GM21529 (cell line): ENCODE data around the gene DCX.

Experiments used
- ATAC-seq: cut with Tn5 transposase; IDR thresholded peaks from one replicate; pipeline ENCODE4 v1.9.1; 2021; ENCODE audit not compliant: unreplicated experiment

The DCX gene

GRCh38 chrX:111411983-111412382 is at the start of gene DCX:
Gene DCX (minus strand): TSS chrX:111412192. CDS start chrX:111410398, 1,794 bp downstream.
- ATAC-seq = no peak

- ATAC-seq = no peak
Observed at GRCh38 chrX:111460607-111461006, 48.6 kb upstream of the DCX start.

- ATAC-seq = peak; percentile 78
Observed at GRCh38 chrX:111447298-111447697, 35.3 kb upstream of the DCX start.

- ATAC-seq = peak; percentile 64
Observed at GRCh38 chrX:111445485-111445884, 33.5 kb upstream of the DCX start.

- no peak for ATAC-seq
Observed at GRCh38 chrX:111444881-111445280, 32.9 kb upstream of the DCX start.

DNA sequence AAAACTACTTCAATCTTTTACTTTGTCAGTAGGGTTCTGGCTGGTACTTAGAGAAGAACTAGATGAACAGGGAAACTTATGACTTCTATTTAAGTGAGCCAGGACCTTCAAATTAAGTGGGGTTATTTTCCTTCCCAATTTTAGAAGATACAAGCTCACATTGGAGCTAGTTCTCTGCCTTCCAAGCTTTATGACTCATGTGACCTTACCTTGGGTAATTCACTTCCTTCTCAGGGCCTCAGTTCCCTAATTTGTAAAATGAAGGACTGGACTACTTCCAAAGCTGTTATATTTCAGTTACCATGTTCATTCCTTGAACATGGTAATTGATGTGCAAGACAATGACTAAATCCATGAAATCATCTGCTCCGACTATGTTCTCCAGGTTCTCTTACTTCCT is 32.0 kb upstream of the DCX start:
- ATAC-seq = no peak

GRCh38 chrX:111442791-111443190 is 30.8 kb upstream of the DCX start:
- no peak for ATAC-seq

DNA sequence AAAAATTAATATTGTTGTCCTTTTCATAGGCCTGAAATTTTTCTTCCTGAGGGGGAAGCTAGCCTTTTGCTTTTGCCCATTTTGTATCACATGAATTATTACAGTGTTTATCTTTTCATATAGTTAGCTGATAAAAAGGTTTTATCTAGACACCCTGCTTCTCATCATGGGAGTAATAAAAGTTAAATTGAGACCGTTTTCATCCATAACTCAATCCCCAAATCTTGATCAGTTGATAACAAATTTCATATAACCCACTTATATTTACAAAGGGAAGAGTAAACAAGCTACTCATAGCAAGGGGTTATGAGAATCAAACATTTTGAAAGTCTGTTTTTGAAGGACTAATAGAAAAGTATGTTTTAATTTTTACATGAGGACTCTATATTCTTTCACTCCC is 23.5 kb upstream of the DCX start:
- ATAC-seq = no peak

DNA sequence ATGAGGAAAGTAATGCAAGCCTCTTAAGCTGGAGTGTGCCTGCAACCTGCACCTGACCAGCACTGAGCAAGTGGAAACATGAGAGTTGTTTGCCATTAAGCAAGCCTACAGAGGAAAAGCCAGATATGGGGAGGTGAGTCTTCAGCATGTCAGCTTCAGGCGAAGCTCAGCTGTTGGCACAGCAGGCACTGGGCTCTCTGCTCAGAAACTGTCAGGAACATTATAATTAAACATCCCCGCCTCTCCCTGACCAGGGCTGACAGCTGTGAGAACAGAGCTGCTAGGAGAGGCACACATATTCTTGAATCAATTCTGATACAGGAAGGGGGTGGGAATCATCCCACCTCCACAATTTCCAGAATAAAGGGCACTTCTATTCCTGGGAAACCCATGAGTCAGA is 19.0 kb upstream of the DCX start:
- ATAC-seq = no peak

GRCh38 chrX:111411557-111411956 is 435 bp downstream of the DCX start:
- ATAC-seq = no peak

DNA sequence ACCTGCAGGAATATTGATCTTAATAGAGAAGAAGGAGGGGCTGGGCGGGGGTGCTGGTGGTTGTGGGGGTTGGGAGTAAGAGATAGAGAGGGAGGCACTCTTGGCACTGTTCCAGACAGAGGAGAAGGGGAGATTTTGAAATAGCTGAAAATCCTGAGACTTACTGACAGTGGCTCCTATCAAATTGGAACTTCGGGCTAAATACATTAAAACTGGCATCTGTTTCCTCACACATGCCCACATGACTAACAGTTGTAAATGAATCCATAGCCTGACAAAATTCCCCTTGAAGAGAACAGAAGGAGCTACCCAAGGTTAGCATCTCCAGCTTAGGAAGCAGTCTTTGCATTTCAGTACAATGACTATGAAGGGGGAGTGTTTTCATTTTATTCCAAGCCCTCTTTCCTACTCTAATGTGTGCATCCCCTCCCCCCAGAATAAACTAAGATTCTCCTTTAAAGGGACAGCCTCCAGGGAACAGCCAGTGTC is 1.4 kb downstream of the DCX start:
- ATAC-seq = no peak

DNA sequence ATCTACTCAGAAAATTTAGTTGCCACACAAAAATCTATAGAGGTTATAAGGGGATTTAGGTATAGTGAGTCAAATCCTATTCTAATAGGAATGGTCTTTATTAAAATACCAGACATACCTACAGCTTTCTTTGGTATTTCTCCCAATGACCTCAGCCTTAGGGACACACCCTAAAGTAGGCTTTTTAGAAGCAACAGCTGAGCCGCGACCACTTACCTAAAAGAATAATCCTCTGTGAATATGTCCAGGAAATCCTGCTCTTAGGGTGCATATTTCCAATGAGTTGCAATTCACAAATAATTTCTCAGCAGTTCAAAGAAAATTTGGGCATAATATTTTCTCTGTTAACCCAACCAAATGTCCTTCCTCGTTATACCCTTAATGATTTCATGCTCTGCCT is 2.7 kb downstream of the DCX start:
- no peak for ATAC-seq

DNA sequence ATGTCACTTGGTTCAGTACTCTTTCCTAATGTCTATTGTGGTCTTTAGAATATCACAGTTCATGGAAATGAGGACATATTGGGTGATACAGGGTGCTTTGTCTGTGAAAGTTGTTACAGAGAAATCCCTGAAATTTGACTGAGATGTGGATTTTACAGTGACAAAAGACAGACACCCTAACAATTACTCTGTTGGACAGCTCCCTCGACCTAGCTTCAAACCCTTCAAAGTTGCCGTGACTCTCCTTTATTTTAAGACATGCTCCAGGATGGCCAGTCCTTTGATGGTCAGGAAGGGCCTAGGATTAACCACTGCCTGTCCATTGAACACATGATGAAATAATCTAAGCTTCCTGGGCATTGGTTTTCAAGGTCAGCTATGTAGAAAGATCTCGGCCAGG is 4.0 kb downstream of the DCX start:
- no peak for ATAC-seq

GRCh38 chrX:111402344-111402743 is 9.6 kb downstream of the DCX start:
- ATAC-seq = no peak

DNA sequence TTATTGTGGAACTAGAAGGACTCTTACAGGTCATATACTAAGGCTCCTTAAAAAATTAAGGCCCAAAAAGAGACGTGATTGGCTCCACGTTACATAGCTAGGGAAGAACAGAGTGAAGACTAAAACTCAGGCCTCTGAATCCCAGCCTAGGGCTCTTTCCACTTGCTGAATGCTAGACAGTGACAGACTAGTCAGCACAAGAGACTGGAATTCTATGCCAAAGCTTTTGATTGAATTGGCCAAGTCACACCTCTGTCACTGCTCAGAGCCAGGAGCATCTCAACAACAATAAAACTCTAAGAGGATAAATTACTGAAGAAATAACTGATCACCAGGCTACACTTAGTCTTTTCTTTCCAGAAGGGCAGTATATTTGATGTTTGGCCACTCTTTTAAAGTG is 16.8 kb downstream of the DCX start:
- ATAC-seq = no peak

GRCh38 chrX:111394569-111394968 is 17.4 kb downstream of the DCX start:
- no peak for ATAC-seq

DNA sequence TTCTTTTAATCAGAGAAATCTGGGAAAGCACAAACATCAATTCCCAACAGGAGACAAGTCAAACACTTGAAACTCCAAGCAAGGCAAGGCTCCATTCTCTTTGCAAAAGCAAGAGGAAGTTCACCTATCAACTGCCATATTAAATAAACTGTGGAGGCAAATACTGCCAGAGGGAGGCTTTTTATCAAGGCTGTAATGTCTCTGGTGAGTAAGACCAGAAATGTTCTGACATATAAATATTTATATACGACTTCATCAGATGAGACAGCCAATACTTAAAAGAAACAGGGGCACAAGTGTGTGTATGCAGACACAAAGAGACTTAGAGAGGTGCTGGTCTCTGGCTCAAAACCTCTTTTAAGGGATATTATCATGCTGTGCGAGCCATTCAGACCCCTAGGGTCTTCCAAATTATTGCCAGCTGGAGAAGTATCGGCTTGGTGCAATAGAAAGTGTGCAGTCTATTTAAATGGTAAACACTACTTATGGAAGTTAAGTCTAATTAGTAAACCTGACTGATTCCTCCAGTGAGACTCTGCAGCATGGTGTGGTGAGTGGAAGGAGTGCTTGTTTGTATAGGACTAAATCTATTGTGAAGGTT is 24.4 kb downstream of the DCX start:
- no peak for ATAC-seq

DNA sequence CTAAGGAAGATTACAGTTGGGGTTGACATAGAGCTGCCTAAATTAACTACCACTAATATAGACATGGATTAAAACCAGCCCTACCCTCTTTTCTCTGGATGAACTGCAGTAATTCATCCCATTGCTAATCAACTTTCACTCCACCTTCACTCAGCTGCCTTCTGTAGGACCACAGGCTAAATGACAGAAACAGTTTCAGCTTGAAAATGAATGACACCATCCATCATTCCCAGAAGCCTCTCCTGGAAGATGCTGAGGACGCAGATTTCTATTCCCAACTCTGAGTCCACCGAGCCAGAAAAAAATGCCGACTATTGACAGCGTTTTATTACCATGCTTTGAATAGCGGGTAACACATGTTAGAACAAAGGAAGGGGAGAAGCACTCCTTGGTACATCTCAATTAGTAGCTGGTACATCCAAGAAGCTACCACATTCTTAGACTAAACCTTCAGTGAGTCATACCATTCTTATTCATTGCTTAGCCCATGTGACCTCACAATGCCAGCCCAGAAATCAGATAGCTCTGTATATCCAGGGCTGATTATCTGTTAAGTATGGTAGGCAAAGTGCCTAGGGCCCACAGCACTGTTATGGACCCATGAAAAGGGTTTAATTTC is 25.3 kb downstream of the DCX start:
- ATAC-seq = no peak

GRCh38 chrX:111386077-111386476 is 25.9 kb downstream of the DCX start:
- ATAC-seq = no peak

DNA sequence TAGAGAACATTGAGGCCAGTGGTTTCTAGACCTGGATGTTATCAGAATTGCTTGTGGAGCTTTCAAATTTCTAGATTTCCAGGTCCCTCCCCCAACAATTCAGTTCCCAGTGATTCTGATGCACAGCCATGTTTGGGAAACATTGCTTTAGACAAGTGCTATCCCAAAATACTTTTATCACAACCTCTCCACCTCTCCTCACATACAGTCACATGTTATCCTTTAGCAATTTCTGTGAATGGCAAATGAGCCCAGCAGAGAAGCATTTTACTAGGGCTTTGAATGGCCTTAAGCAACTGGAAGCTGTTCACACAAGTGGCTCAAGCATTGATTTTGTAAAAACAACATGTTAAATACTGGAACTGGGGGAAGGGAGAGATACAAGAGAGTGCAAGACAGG is 29.7 kb downstream of the DCX start:
- ATAC-seq = no peak

GRCh38 chrX:111376897-111377578 is 35.0 kb downstream of the DCX start:
- no peak for ATAC-seq

DNA sequence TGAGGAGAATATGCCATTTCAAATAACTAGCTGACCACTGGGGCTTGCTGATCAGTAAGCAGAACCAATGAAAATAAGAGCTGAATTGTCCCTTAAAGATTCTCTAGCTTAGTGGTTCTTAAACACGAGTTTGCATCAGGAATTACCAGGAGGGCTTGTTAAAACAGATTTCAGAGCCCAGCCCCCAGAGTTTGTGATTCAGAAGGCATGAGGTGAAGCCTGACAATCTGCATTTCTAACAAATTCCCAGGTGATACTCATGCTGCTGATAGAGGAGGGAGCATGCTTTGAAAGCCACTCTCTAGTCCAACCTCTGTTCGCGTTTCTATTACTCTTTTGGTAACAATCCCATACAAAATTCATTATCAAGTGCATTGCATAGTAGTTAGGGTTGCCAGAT is 35.5 kb downstream of the DCX start:
- ATAC-seq = no peak
